Peyer's patch (tissue), 4 donors: ENCODE data around the gene NCR2. TPM values are rescaled to one million over a fixed set of nuclear protein-coding genes. Genes with fewer than 3 reads are reported as not detected.

Source experiments
- DNase-seq, 3 donors: peaks; one replicate each; pipeline ENCODE4 v3.0.0-alpha.2; 2017 to 2019
- H3K27ac ChIP-seq, 4 donors: fragments of 200-600 bp; sonication (generic); one replicate each; pipeline ENCODE4 v1.5.1; 2016 to 2019
- H3K27me3 ChIP-seq, 2 donors: fragments of 200-600 bp; sonication (generic); one replicate each; pipeline ENCODE4 v1.5.1; 2019
- H3K36me3 ChIP-seq, 3 donors: fragments of 200-600 bp; sonication (generic); one replicate each; pipeline ENCODE4 v1.5.1; 2016 to 2019
- H3K4me1 ChIP-seq, 4 donors: fragments of 200-600 bp; sonication (generic); one replicate each; pipeline ENCODE4 v1.5.1; 2016 to 2019
- H3K4me3 ChIP-seq, 4 donors: fragments of 200-600 bp; sonication (generic); 1 replicate in 3 of 4; 2 replicates in 1 of 4; pipeline ENCODE4 v1.5.1; 2016 to 2019; ENCODE audit warnings: mild to moderate bottlenecking in 1 of 4
- H3K9me3 ChIP-seq, 4 donors: fragments of 200-600 bp; sonication (generic); one replicate each; pipeline ENCODE4 v1.5.1; 2016 to 2019; ENCODE audit warnings: mild to moderate bottlenecking in 1 of 4
- POLR2A ChIP-seq, 2 donors: fragments of 450-650 bp; IDR thresholded peaks; one replicate each; pipeline ENCODE4 v1.5.1; 2017; ENCODE audit warnings: antibody characterized with exemption in 2 of 2, mild to moderate bottlenecking in 2 of 2, moderate library complexity in 2 of 2
- small RNA-seq, 2 donors: library from RNA; depleted of rRNA; stranded (forward); fragments of <200 nt; gene quantifications; one replicate each; pipeline ENCODE3, GENCODE V24; 2016
- total RNA-seq, 4 donors: library from RNA; depleted of rRNA; stranded (reverse); fragments of >200 nt; gene quantifications; one replicate each; pipeline ENCODE4 v1.1.0, GENCODE V29; 2016
- TF ChIP-seq, protein P1 (sequence below), 6 experiments: fragments of 450-650 bp in 4 of 6; fragments of 200-600 bp in 2 of 6; sonication (generic) in 1 of 6; IDR thresholded peaks; one replicate each; pipeline ENCODE4 v1.5.1; 2017 to 2019; ENCODE audit warnings: antibody characterized with exemption in 6 of 6, mild to moderate bottlenecking in 3 of 6, moderate library complexity in 1 of 6

Gene NCR2
- total RNA-seq, 4 donors from 2014 or later, result not detected

- H3K27me3 ChIP-seq, result no peaks in the 10 kb centered on the region
- TF ChIP-seq, protein P1, sequence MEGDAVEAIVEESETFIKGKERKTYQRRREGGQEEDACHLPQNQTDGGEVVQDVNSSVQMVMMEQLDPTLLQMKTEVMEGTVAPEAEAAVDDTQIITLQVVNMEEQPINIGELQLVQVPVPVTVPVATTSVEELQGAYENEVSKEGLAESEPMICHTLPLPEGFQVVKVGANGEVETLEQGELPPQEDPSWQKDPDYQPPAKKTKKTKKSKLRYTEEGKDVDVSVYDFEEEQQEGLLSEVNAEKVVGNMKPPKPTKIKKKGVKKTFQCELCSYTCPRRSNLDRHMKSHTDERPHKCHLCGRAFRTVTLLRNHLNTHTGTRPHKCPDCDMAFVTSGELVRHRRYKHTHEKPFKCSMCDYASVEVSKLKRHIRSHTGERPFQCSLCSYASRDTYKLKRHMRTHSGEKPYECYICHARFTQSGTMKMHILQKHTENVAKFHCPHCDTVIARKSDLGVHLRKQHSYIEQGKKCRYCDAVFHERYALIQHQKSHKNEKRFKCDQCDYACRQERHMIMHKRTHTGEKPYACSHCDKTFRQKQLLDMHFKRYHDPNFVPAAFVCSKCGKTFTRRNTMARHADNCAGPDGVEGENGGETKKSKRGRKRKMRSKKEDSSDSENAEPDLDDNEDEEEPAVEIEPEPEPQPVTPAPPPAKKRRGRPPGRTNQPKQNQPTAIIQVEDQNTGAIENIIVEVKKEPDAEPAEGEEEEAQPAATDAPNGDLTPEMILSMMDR (IDR thresholded peaks at IDR 0.05), result no peak
- no peaks in the 10 kb centered on the region for H3K4me1 ChIP-seq
- no peaks in the 10 kb centered on the region for H3K9me3 ChIP-seq
- H3K4me3 ChIP-seq, result no peak overlapping the region
- no peaks in the 10 kb centered on the region for H3K36me3 ChIP-seq
- DNase-seq, result no peak
- no peak overlapping the region for H3K27ac ChIP-seq
These were observed 51.2 kb downstream of the NCR2 start for GRCh38 chr6:41386594-41386993.

- H3K27ac ChIP-seq, result no peak overlapping the region
- H3K36me3 ChIP-seq, result no peaks in the 10 kb centered on the region
- H3K9me3 ChIP-seq, result peaks cover 0 to 7% (median 0%) of the 10 kb centered on the region in 4 donors
- no peak overlapping the region for H3K4me3 ChIP-seq
- no peak for DNase-seq
- H3K27me3 ChIP-seq, result no peaks in the 10 kb centered on the region
- TF ChIP-seq, protein P1 (IDR thresholded peaks at IDR 0.05), result no peak
- TF ChIP-seq POLR2A (IDR thresholded peaks at IDR 0.05), result no peak
- H3K4me1 ChIP-seq, result no peaks in the 10 kb centered on the region
These were observed 56.8 kb downstream of the NCR2 start for GRCh38 chr6:41392246-41392645.

DNA sequence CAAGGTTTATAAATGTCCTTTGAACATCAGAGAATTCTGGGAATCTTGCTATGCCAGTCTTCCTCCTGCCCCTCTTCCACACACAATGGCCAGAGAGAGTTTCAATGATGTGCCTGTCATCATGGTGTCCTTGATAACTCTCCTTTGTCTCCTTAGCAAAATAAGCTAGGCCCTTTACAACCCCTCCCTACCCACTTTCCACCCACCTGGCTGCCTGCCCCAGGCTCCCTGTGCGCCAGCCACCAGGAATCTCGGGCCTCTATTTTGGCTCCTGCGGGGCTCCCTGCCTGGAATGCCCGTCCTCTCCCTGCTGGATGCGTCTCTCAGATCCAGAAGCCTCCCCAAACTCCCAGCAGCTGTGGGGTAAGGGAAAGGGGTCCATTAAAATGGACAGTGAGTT lies 60.9 kb downstream of the NCR2 start:
- Histone ChIP-seq H3K9me3 (peaks cover 0 to 8% (median 0%) of the 10 kb centered on the region in 4 donors), H3K4me1 (no peaks in the 10 kb centered on the region), H3K36me3 (no peaks in the 10 kb centered on the region), H3K4me3 (no peak overlapping the region), H3K27ac (no peak overlapping the region), H3K27me3 (no peaks in the 10 kb centered on the region)
- TF ChIP-seq, protein P1 (IDR thresholded peaks at IDR 0.05), result no peak
- TF ChIP-seq POLR2A (IDR thresholded peaks at IDR 0.05), result no peak
- no peak for DNase-seq

DNA sequence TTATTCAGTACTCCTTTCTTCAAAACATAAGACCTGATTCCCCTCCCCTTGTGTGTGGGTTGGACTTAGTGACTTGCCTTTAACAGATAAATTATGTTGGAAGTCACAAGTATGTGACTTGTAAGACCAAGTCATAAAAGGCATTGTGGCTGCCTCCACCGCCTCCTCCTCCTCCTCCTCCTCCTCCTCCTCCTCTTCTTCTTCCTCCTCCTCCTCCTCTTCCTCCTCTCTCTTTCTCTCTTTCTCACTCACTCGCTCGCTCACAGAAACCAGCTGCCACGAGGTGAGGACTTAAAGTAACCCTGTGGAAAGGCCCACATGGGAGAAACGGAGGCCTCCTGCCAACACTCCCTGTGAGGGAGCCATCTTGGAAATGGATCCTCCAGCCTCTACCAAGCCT lies 64.0 kb downstream of the NCR2 start:
- TF ChIP-seq, protein P1 (IDR thresholded peaks at IDR 0.05), result no peak
- no peak for TF ChIP-seq POLR2A (IDR thresholded peaks at IDR 0.05)
- H3K27ac ChIP-seq, result no peak overlapping the region
- H3K4me3 ChIP-seq, result no peak overlapping the region
- no peaks in the 10 kb centered on the region for H3K36me3 ChIP-seq
- H3K4me1 ChIP-seq, result no peaks in the 10 kb centered on the region
- no peak for DNase-seq
- no peaks in the 10 kb centered on the region for H3K27me3 ChIP-seq
- peaks cover 0 to 4% (median 0%) of the 10 kb centered on the region in 4 donors for H3K9me3 ChIP-seq

Small RNA genes lying within 50 kb of the gene (small RNA-seq; reads per million reads assigned to genes)
- 0 reads per million in 2 donors for gene RNU6-643P

Other genes starting within 250 kb of the NCR2 start
- not detected for gene TREML1, start 181.3 kb upstream of the NCR2 start, total RNA-seq
- gene TREM2, start 172.5 kb upstream of the NCR2 start, total RNA-seq, result 1 to 10 TPM in 1 of 4 donors, not detected in 3; 1.2 TPM
- gene TREML2, start 134.5 kb upstream of the NCR2 start, total RNA-seq, result under 1 TPM in 1 of 4 donors, not detected in 3; 0.40 TPM
- gene TREML4, start 107.3 kb upstream of the NCR2 start, total RNA-seq, result not detected
- 1 to 10 TPM in 1 of 4 donors, not detected in 3; 2.1 TPM for gene TREM1, start 48.9 kb upstream of the NCR2 start, total RNA-seq
- gene FOXP4, start 210.8 kb downstream of the NCR2 start, total RNA-seq, result 10 to 100 TPM; 13.2 to 36.5 (median 20.0) TPM